ENCODE results near the gene CEP112. TPM values are rescaled to one million over a fixed set of nuclear protein-coding genes. Genes with fewer than 3 reads are reported as not detected.

Gene CEP112
- total and polyA plus RNA-seq, 2 of the 4 experiments (the other 2 are of a cell fraction) = 2.5 to 5.6 TPM

DNA sequence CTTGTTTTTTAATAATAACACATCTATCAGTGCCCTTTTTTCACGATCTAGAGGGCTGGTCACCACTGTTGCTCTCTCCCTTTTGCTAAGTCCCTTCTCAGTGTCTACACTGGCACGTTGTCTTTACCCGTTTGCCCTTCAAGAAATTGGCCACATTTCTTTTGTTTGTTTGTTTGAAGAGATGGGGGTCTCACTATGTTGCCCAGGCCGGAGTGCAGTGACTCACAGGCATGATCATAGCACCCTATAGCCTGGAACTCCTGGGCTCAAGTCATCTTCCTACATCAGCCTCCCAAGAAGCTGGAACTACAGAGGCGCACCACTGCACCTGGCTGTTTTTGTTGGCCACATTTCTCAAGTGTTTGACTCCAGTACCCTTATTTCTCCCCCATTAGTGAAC is 492.5 kb downstream of the CEP112 start:
- no peak overlapping the region for H3K23ac ChIP-seq (ENCODE audit: low read depth, low read length)
- ATAC-seq (ENCODE audit: low read depth) = no peak
- intact Hi-C loops (cut with micrococcal nuclease) (loop anchor here (5.0 kb wide), 1 partner anchor 137 kb away; the partner anchor contains the start of gene AXIN2), in situ Hi-C loops (cut with MboI; ENCODE audit: low sequenced_read_pairs) (no loop called here), dilution Hi-C loops (cut with HindIII; ENCODE audit: low sequenced_read_pairs, unreplicated experiment) (no loop called here)
- H3K9me3 ChIP-seq (ENCODE audit: control insufficient read depth, insufficient read depth, low read length) = no peaks in the 10 kb centered on the region
- H3K27ac ChIP-seq (ENCODE audit: insufficient read depth, low read length) = no peak overlapping the region
- DNase-seq = no peak
- no peak overlapping the region for H4K5ac ChIP-seq (ENCODE audit: low read depth, low read length)
- CTCF ChIA-PET = no interaction called here
- no peak overlapping the region for H2AK9ac ChIP-seq (replicated peaks; ENCODE audit: low read depth, low read length, poor library complexity)
- no peak overlapping the region for H2BK120ac ChIP-seq (ENCODE audit: low read depth, low read length)
- no peak overlapping the region for H2BK20ac ChIP-seq (ENCODE audit: low read depth, low read length)
- no peak overlapping the region for H2AFZ ChIP-seq (replicated peaks; ENCODE audit: low read length, poor library complexity)
- BruUV-seq (replicated peaks) = no TSS peak
- no peak overlapping the region for H2BK5ac ChIP-seq (ENCODE audit: low read depth, low read length, poor library complexity, severe bottlenecking)
- no peak overlapping the region for H3K56ac ChIP-seq (ENCODE audit: extremely low read depth, insufficient read depth, low read length)
- H3K18ac ChIP-seq (ENCODE audit: low read depth, low read length) = no peak overlapping the region
- H2BK15ac ChIP-seq (ENCODE audit: low read depth, low read length) = no peak overlapping the region
- H3K4me3 ChIP-seq (ENCODE audit: insufficient read depth, low read depth, low read length) = no peak overlapping the region
- POLR2A ChIA-PET (ENCODE audit: unreplicated experiment) = no interaction called here
- H3K14ac ChIP-seq (replicated peaks; ENCODE audit: low read depth, low read length) = no peak overlapping the region
- no peaks in the 10 kb centered on the region for H3K27me3 ChIP-seq (ENCODE audit: control insufficient read depth, insufficient read depth, low read length)
- no peak overlapping the region for H3K4ac ChIP-seq (ENCODE audit: low read depth, low read length)
- no peaks in the 10 kb centered on the region for H3K79me1 ChIP-seq (ENCODE audit: low read depth in 1 of 2, low read length in 2 of 2)
- H2AK5ac ChIP-seq (ENCODE audit: low read depth, low read length) = no peak overlapping the region
- H4K20me1 ChIP-seq (ENCODE audit: insufficient read depth, low read length) = no peaks in the 10 kb centered on the region
- 0 out of 2 replicates have a peak, but pooled peaks cover 4% of the 10 kb centered on the region for H3K9me1 ChIP-seq (ENCODE audit: insufficient read depth, low read length)
- no peak for TF ChIP-seq POLR2A (IDR thresholded peaks at IDR 0.05; ENCODE audit: low read depth, low read length)
- no peak for TF ChIP-seq MAFK (IDR thresholded peaks at IDR 0.05; ENCODE audit: low read depth, low read length)
- no peak for TF ChIP-seq NFE2L2 (IDR thresholded peaks at IDR 0.05; ENCODE audit: low read depth, low read length)
- TF ChIP-seq RAD21 (IDR thresholded peaks at IDR 0.05; ENCODE audit: low read length) = no peak
- no peak for TF ChIP-seq MXI1 (IDR thresholded peaks at IDR 0.05; ENCODE audit: borderline replicate concordance, low read depth, low read length)
- no peak for TF ChIP-seq CHD1 (IDR thresholded peaks at IDR 0.05; ENCODE audit: low read depth, low read length)
- no peak for TF ChIP-seq SMC3 (IDR thresholded peaks at IDR 0.05; ENCODE audit: low read depth, low read length)
- TF ChIP-seq RCOR1 (IDR thresholded peaks at IDR 0.05; ENCODE audit: insufficient replicate concordance, low read length) = no peak
- no peak overlapping the region for H3K4me2 ChIP-seq (ENCODE audit: low read depth, low read length)
- WGBS, 2 experiments (ENCODE audit: extremely low coverage in 2 of 2, insufficient read length in 1 of 2) = 100% methylated on average over 1 of the region's 5 CpGs; no CpG with 5 or more reads in 1 of the 2 experiments
- no peaks in the 10 kb centered on the region for H3K36me3 ChIP-seq (ENCODE audit: control insufficient read depth, insufficient read depth, low read length)
- no peak overlapping the region; a peak in 1 of 4 replicates for H4K8ac ChIP-seq (ENCODE audit: low read depth in 2 of 2, low read length in 2 of 2)
- no peak overlapping the region for H4K91ac ChIP-seq (ENCODE audit: insufficient read depth, low read depth, low read length)
- H3K9ac ChIP-seq (ENCODE audit: low read depth, low read length) = no peak overlapping the region
- H3K4me1 ChIP-seq (ENCODE audit: control insufficient read depth, insufficient read depth, low read length) = peaks cover 5% of the 10 kb centered on the region

Measured in IMR-90 (cell line).